B cell (primary cell): Measurements from ENCODE around the gene TMED10. TPM values are rescaled to one million over a fixed set of nuclear protein-coding genes. Genes with fewer than 3 reads are reported as not detected.

Source experiments
- ATAC-seq: fragments of 200-7000 bp; cut with Tn5 transposase; one replicate; pipeline ENCODE4 v1.10.0; 2021; ENCODE audit warnings: low read depth, mild to moderate bottlenecking, moderate number of reproducible peaks, moderate library complexity
- CTCF ChIA-PET: fragments of 350-600 bp; sonication (Branson Sonifier 250); formaldehyde crosslinking; loops from one replicate; lab custom pipeline; 2021; ENCODE audit warnings: antibody characterized with exemption, inconsistent platforms; lab: Charles Lee
- POLR2A ChIA-PET: fragments of 350-600 bp; sonication (Branson Sonifier 250); formaldehyde crosslinking; loops from one replicate; lab custom pipeline; 2021; ENCODE audit warnings: antibody characterized with exemption; lab: Charles Lee
- DNase-seq: peaks from one replicate; pipeline ENCODE4 v3.0.0; 2013
- H2AFZ ChIP-seq: 2 replicates; pipeline ENCODE4 v1.6.1; 2012; ENCODE audit warnings: mild to moderate bottlenecking, low read depth, low read length; ENCODE audit not compliant: insufficient read depth, poor library complexity, severe bottlenecking
- H3K27ac ChIP-seq, 2 donors: 1 replicate in 1 of 2; 2 replicates in 1 of 2; pipeline ENCODE4 v1.5.1; 2012 to 2013; ENCODE audit warnings: low read length in 2 of 2, mild to moderate bottlenecking in 2 of 2, moderate library complexity in 1 of 2
- H3K27me3 ChIP-seq, 4 experiments: fragments of 200-600 bp in 1 of 4; sonication (generic) in 1 of 4; replicated peaks in 1 of 4; 1 replicate in 2 of 4; 2 replicates in 2 of 4; pipeline versions ENCODE4 v1.6.1 to v1.7.0; 2013 to 2016; ENCODE audit warnings: low read length in 3 of 4, mild to moderate bottlenecking in 2 of 4, mixed read lengths in 1 of 4, moderate library complexity in 1 of 4; ENCODE audit not compliant: insufficient read depth in 4 of 4, control insufficient read depth in 3 of 4; ENCODE audit errors: control extremely low read depth in 1 of 4
- H3K36me3 ChIP-seq, 2 experiments: replicated peaks in 1 of 2; 1 replicate in 1 of 2; 2 replicates in 1 of 2; pipeline versions ENCODE4 v1.6.1 to v1.7.1; 2013; ENCODE audit warnings: low read length in 1 of 2; ENCODE audit not compliant: insufficient read depth in 2 of 2, control insufficient read depth in 1 of 2; ENCODE audit errors: control extremely low read depth in 1 of 2, extremely low read depth in 1 of 2
- H3K4me1 ChIP-seq, 2 donors: fragments of 200-600 bp in 1 of 2; sonication (generic) in 1 of 2; 1 replicate in 1 of 2; 2 replicates in 1 of 2; pipeline versions ENCODE4 v1.5.1 to v1.6.1; 2013 to 2017; ENCODE audit warnings: low read length in 2 of 2; ENCODE audit not compliant: control insufficient read depth in 2 of 2, insufficient read depth in 2 of 2
- H3K4me2 ChIP-seq: replicated peaks from 2 replicates; pipeline ENCODE3; 2012; ENCODE audit warnings: mild to moderate bottlenecking, low read depth, low read length; ENCODE audit not compliant: poor library complexity, severe bottlenecking
- H3K4me3 ChIP-seq, 5 experiments: fragments of 200-600 bp in 1 of 5; sonication (generic) in 1 of 5; 1 replicate in 3 of 5; 2 replicates in 2 of 5; pipeline versions ENCODE4 v1.5.1 to v1.7.0; 2011 to 2016; ENCODE audit warnings: low read length in 4 of 5, mild to moderate bottlenecking in 4 of 5, low read depth in 2 of 5, control low read depth in 1 of 5, moderate library complexity in 1 of 5; ENCODE audit not compliant: insufficient read depth in 1 of 5; ENCODE audit errors: control extremely low read depth in 1 of 5, extremely low read depth in 1 of 5
- H3K79me2 ChIP-seq: fragments of 200-600 bp; sonication (generic); one replicate; pipeline ENCODE4 v1.6.0; 2016; ENCODE audit warnings: low read length; ENCODE audit not compliant: control insufficient read depth, insufficient read depth
- H3K9ac ChIP-seq: fragments of 200-600 bp; sonication (generic); 2 replicates; pipeline ENCODE4 v1.6.1; 2017; ENCODE audit warnings: mild to moderate bottlenecking, low read length, moderate library complexity
- H3K9me3 ChIP-seq, 3 donors: one replicate each; pipeline versions ENCODE4 v1.6.1 to v1.7.1; 2013; ENCODE audit warnings: low read length in 2 of 3; ENCODE audit not compliant: control insufficient read depth in 2 of 3, insufficient read depth in 1 of 3; ENCODE audit errors: control extremely low read depth in 1 of 3
- H4K20me1 ChIP-seq: 2 replicates; pipeline ENCODE4 v1.6.0; 2012; ENCODE audit warnings: mild to moderate bottlenecking, low read length; ENCODE audit not compliant: insufficient read depth, control insufficient read depth, poor library complexity, severe bottlenecking
- H3K27ac Mint-ChIP-seq: one replicate; pipeline ENCODE4 v1.8.0; 2021; ENCODE audit warnings: mixed read lengths
- H3K27me3 Mint-ChIP-seq: one replicate; pipeline ENCODE4 v1.8.0; 2021; ENCODE audit warnings: mixed read lengths
- H3K4me1 Mint-ChIP-seq: one replicate; pipeline ENCODE4 v1.8.0; 2021; ENCODE audit warnings: mixed read lengths
- H3K4me3 Mint-ChIP-seq: one replicate; pipeline ENCODE4 v1.8.0; 2021; ENCODE audit warnings: mixed read lengths
- H3K9me3 Mint-ChIP-seq: one replicate; pipeline ENCODE4 v1.8.0; 2022; ENCODE audit warnings: mixed read lengths; ENCODE audit not compliant: insufficient read depth
- EZH2 ChIP-seq: IDR thresholded peaks from 2 replicates; pipeline ENCODE4 v1.6.1; 2012; ENCODE audit warnings: borderline replicate concordance, low read depth, mild to moderate bottlenecking, moderate library complexity, low read length; ENCODE audit not compliant: insufficient read depth, poor library complexity, severe bottlenecking
- WGBS: methylation state at CpG from one replicate; pipeline ENCODE4 v1.1.5; 2013; ENCODE audit warnings: missing lambda C conversion rate; ENCODE audit not compliant: insufficient coverage; 5-methylcytosine and 5-hydroxymethylcytosine counted together
- intact Hi-C: fragments of 100-400 bp; cut with micrococcal nuclease; formaldehyde crosslinking; loops from one replicate; pipeline ENCODE4 v1.10.0; 2022
- polyA plus RNA-seq: library from polyadenylated mRNA; depleted of rRNA; stranded (reverse); fragments of >200 nt; gene quantifications from 2 replicates; pipeline ENCODE4 v1.2.3, GENCODE V29; 2012
- total RNA-seq, 2 donors: library from RNA; stranded (reverse); fragments of 120-200 nt in 1 of 2; gene quantifications; 1 replicate in 1 of 2; 2 replicates in 1 of 2; pipeline versions ENCODE4 v1.2.3 to v1.2.4, GENCODE V29; 2013 to 2022
- TF ChIP-seq, protein P1 (sequence below): fragments of 200-600 bp; IDR thresholded peaks from one replicate; pipeline ENCODE4 v1.8.0; 2022; ENCODE audit warnings: antibody characterized with exemption, mild to moderate bottlenecking

The TMED10 gene
- total and polyA plus RNA-seq, 2 donors (not counting 1 experiment from before 2014, with no cell fraction given) = 72.0 to 111 TPM

DNA sequence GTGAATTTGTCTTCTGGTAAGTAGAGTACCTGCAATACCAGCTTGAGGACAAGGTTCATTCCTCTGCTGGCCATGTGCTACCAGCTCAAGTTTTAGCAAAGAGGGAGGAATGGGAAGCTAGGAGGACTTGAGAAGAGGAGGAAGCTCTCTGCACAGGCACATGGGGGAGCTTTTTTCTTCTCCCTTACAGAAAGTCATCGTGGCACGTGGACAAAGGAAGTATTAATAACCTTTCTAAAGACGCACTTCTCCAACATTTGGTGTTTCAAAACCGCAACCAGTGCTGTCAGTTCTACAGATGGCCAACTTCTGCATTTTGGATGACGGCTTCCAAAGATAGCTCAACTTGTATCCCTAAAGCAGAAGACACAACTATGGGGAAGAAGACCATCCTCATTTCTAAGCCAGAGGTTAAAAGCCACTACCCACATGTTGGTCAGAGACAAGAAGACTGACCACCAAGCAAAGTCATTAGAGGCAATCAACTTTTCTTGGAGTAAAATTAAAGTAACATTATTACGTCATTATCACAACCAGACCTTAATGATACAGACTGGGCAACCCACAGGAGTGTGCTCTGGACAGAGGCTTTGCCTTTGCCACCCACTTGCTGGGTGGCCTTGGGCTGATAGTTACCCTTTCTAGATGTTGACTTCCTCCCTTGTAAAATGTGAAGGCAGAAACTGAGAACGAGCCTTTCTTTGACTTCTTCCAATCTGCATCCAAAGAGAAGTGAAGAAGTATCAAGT, 12.3 kb upstream of the TMED10 start:
- H3K9me3 ChIP-seq = no peaks in the 10 kb centered on the region
- Mint-ChIP-seq H3K4me1 (peaks cover 25% of the 10 kb centered on the region), H3K27ac (peak overlapping the region; percentile 47), H3K4me3 (peak overlapping the region; percentile 47), H3K9me3 (no peaks in the 10 kb centered on the region), H3K27me3 (no peaks in the 10 kb centered on the region)
- TF ChIP-seq, protein P1, sequence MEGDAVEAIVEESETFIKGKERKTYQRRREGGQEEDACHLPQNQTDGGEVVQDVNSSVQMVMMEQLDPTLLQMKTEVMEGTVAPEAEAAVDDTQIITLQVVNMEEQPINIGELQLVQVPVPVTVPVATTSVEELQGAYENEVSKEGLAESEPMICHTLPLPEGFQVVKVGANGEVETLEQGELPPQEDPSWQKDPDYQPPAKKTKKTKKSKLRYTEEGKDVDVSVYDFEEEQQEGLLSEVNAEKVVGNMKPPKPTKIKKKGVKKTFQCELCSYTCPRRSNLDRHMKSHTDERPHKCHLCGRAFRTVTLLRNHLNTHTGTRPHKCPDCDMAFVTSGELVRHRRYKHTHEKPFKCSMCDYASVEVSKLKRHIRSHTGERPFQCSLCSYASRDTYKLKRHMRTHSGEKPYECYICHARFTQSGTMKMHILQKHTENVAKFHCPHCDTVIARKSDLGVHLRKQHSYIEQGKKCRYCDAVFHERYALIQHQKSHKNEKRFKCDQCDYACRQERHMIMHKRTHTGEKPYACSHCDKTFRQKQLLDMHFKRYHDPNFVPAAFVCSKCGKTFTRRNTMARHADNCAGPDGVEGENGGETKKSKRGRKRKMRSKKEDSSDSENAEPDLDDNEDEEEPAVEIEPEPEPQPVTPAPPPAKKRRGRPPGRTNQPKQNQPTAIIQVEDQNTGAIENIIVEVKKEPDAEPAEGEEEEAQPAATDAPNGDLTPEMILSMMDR = peak; percentile 10
- no peak for TF ChIP-seq EZH2
- peaks cover 18 to 25% of the 10 kb centered on the region in 2 donors for H3K4me1 ChIP-seq
- H3K79me2 ChIP-seq = no peaks in the 10 kb centered on the region
- H3K36me3 ChIP-seq = no peaks in the 10 kb centered on the region
- 10% methylated on average over 3 of the region's 7 CpGs for WGBS
- intact Hi-C loops = loop anchor here (1.0 to 5.0 kb wide), 6 partner anchors 12 to 86 kb away; partner anchors contain the start of gene TMED10
- no peaks in the 10 kb centered on the region for H4K20me1 ChIP-seq
- H3K9ac ChIP-seq = no peak overlapping the region
- POLR2A ChIA-PET = interaction anchor here (0.5 to 1.4 kb wide), 3 partner anchors 16 to 105 kb away, joined by 3 to 11 read pairs (median 3); no protein-coding TSS in a partner anchor
- DNase-seq (peak; percentile 90), ATAC-seq (peak; percentile 78)
- no peaks in the 10 kb centered on the region for H3K27me3 ChIP-seq
- CTCF ChIA-PET = interaction anchor here (0.7 to 1.7 kb wide), 8 partner anchors 13 to 112 kb away, joined by 3 to 15 read pairs (median 4); no protein-coding TSS in a partner anchor
- peak overlapping the region in 1 of 2 donors; percentile 21 for H3K27ac ChIP-seq
- H2AFZ ChIP-seq = no peak overlapping the region
- peak overlapping the region; percentile 49 for H3K4me2 ChIP-seq
- no peak overlapping the region for H3K4me3 ChIP-seq

DNA sequence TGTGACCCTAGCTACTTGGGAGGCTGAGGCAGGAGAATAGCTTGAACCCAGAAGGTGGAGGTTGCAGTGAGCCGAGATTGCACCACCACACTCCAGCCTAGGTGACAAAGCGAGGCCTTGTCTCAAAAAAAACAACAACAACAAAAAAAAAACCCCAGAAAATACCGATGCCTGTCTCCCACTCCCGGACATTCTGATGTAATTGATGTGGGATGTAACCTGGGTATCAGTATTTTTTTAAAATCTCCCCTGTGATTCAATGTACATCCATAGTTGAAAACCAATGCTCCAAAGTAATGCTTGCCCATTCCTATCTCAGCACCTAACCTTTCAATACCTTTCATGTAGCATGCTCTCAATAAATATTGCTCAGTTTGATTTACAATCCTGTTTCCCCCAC, 11.7 kb upstream of the TMED10 start:
- peaks cover 25% of the 10 kb centered on the region for H3K4me1 Mint-ChIP-seq
- no CpG with 5 or more reads among the region's 4 CpGs for WGBS
- no peaks in the 10 kb centered on the region for H3K27me3 Mint-ChIP-seq
- no peaks in the 10 kb centered on the region for H3K9me3 ChIP-seq
- H3K4me2 ChIP-seq = peak overlapping the region; percentile 49
- no peak overlapping the region for H3K4me3 ChIP-seq
- ATAC-seq (no peak), DNase-seq (no peak)
- H3K79me2 ChIP-seq = no peaks in the 10 kb centered on the region
- no peak overlapping the region for H2AFZ ChIP-seq
- ChIA-PET POLR2A (interaction anchor here (0.5 to 1.4 kb wide), 4 partner anchors 15 to 106 kb away, joined by 3 to 11 read pairs (median 3); no protein-coding TSS in a partner anchor), CTCF (interaction anchor here (0.7 to 1.7 kb wide), 8 partner anchors 13 to 113 kb away, joined by 3 to 15 read pairs (median 4); no protein-coding TSS in a partner anchor)
- no peaks in the 10 kb centered on the region for H4K20me1 ChIP-seq
- H3K27me3 ChIP-seq = no peaks in the 10 kb centered on the region
- H3K36me3 ChIP-seq = no peaks in the 10 kb centered on the region
- intact Hi-C loops = loop anchor here (1.0 to 5.0 kb wide), 5 partner anchors 12 to 71 kb away; partner anchors contain the start of gene TMED10
- H3K9me3 Mint-ChIP-seq = no peaks in the 10 kb centered on the region
- peak overlapping the region; percentile 47 for H3K27ac Mint-ChIP-seq
- H3K9ac ChIP-seq = no peak overlapping the region
- peaks cover 18 to 25% of the 10 kb centered on the region in 2 donors for H3K4me1 ChIP-seq
- no peak overlapping the region for H3K27ac ChIP-seq
- H3K4me3 Mint-ChIP-seq = peak overlapping the region; percentile 44
- no peak for TF ChIP-seq EZH2
- TF ChIP-seq, protein P1 = no peak
